Measurements from ENCODE around the gene PIP5KL1. TPM values are rescaled to one million over a fixed set of nuclear protein-coding genes. Genes with fewer than 3 reads are reported as not detected.

PIP5KL1 gene
- total RNA-seq, 1 experiment from 2014 or later, result 0.94 TPM

DNA sequence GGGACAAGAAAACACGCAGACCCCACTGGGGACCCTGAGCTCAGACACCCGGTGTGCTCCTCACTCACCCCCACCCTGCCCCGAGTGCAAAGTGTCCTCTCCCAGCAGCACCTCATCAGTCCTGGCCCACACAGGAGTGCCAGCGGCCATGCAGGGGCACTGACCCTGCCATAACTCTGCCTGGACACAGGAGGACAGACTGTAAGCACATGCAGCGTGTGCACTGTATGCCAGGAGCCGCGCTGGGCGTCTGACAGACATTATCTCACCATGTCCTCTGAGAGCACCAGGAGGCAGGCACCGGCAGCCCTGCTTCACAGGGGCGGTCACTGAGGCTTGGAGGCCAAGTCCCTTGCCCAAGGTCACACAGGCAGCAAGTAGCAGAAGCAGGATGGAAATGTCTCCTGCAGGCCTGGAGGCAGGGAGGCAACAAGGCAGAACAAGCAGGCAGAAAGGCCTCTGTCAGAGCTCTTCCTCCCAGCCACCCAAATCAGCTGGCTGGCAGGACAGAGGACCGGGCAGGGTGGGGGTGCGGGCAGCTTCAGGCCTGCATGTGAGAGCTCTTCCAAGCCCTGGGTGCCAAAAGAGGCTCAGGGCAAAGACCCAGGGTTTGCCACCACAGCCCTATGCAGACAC lies 41.8 kb upstream of the PIP5KL1 start:
- no peaks in the 10 kb centered on the region; the same call in 1 of the 2 replicates for H3K36me3 ChIP-seq (replicated peaks; ENCODE audit: control insufficient read depth, insufficient read depth, low read length)
- no peaks in the 10 kb centered on the region for H3K27me3 ChIP-seq (ENCODE audit: control insufficient read depth, insufficient read depth, low read length)
- DNase-seq, result peak; percentile 53
- no peak overlapping the region for H3K4me3 ChIP-seq (ENCODE audit: insufficient read depth, low read depth, low read length)

DNA sequence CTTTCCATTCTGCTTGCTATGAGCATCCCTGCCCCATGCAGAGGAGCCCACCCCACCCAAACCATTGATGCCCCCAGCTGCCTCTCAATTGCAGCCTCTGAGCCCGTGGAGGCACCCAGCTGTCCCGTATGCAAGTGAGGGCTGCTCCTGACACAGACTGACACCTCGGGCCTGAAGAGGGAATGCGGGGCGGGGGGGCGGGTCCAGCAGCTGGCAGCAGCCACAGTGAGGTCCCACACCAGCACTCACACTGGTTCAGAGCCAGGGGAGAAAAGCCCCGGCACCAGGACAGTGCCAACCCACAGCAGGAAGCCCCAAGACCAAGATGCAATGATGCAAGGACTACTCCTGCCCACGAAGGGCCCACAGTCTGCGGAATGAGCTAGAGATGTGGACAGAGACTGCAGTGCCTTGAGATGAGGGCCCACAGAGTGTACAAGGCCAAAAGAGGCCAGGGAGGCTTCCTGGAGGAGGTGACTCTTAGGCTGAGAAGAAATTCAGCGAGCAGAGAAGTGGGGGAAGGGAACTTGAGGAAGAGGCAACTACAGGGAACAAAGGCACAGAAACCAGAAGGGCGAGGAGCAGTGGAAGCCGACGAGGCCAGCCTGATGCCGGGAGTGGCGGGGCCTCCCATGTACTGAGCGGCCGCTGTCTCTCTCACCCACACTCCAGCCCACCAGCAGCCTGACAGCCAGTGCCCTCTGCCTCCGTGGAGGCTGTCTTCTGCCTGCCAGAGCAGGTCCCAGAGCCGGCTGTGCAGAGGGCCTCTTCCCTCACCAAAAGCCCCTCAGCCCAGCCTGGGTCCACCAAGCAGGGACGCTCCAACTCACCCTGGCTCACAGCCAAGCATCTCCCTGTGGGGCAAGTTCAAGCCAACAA lies 41.0 kb upstream of the PIP5KL1 start:
- Histone ChIP-seq H3K27me3 (ENCODE audit: control insufficient read depth, insufficient read depth, low read length) (no peaks in the 10 kb centered on the region), H3K36me3 (replicated peaks; ENCODE audit: control insufficient read depth, insufficient read depth, low read length) (no peaks in the 10 kb centered on the region; the same call in 1 of the 2 replicates), H3K4me3 (ENCODE audit: insufficient read depth, low read depth, low read length) (no peak overlapping the region)
- peak; percentile 85 for DNase-seq

DNA sequence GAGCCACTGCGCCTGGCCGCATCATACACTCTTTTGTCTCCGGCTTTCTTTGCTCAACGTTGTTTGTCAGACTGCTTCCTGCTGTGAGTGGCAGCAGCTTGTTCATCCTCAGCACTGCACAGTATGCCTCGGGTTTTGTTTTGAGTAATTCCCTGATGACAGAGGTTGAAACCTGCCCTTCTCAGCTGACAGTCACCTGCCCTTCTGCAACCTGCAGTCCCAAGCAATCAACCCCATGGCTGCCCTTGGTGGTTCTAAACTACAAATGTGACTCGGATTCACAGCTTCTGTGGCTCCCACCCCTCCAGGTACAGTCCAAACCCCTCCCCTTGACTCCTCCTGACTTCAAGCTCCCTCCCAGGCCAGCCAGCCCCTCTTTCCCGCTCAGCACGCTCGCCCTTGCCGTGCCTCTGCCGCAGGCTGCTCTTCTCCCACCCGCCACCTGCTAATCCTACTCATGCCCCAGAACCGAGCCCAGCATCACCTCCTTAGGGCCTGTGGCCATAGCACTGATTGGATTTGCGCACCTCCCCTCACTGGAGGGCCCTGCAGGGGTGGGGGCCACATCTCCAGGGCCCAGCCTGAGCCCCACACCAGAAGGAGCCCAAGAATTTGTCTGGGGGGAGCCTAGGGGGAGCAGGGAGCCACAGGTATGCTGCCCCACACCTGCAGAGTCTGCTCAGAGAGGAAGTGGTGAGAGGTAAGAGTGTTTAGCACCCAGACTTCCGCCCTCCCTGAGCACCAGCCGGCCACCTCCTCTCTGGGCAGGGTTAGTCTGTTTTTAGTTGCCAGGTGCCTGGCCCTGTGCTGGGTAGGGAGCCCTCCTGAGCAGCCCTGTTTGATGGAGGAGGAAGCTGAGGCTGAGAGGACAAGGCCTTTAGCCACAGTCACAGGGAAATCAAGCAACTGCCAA lies 40.1 kb upstream of the PIP5KL1 start:
- no peaks in the 10 kb centered on the region for H3K36me3 ChIP-seq (replicated peaks; ENCODE audit: control insufficient read depth, insufficient read depth, low read length)
- H3K4me3 ChIP-seq (ENCODE audit: insufficient read depth, low read depth, low read length), result no peak overlapping the region
- H3K27me3 ChIP-seq (ENCODE audit: control insufficient read depth, insufficient read depth, low read length), result no peaks in the 10 kb centered on the region
- DNase-seq, result peak; percentile 72

DNA sequence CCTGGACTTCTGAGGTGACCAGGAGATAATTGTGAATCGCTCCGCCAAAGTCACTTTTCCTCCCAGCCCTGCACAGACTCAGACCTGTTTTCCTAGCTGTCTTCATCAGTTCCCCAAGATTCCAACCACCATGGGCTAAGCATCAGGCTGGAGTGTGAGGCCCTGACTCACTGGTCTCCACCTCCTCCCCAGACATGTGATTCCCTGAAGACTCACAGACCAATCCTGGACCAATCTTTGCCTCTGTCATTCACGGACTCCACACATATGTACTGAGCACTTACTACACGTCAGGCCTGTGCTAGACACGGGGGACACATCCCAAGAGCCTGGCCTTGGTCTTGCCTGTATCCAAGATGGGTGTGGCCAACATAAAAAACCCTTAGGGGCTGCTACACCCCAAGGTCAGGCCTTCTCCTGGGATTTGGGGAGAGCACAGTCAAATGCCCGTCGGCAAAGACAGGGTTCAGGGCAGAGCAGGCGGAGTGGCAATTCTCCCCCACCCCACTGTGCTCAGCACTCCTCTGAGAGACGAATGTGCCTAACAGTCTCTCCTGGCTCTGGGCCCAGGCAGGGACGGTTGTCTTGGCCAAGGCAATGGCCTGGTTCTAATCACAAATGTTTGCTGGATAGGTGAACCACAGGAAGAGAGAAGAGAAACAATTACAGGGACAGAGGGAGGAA lies 38.3 kb upstream of the PIP5KL1 start:
- H3K27me3 ChIP-seq (ENCODE audit: control insufficient read depth, insufficient read depth, low read length), result no peaks in the 10 kb centered on the region
- DNase-seq, result no peak
- H3K4me3 ChIP-seq (ENCODE audit: insufficient read depth, low read depth, low read length), result no peak overlapping the region
- no peaks in the 10 kb centered on the region for H3K36me3 ChIP-seq (replicated peaks; ENCODE audit: control insufficient read depth, insufficient read depth, low read length)

DNA sequence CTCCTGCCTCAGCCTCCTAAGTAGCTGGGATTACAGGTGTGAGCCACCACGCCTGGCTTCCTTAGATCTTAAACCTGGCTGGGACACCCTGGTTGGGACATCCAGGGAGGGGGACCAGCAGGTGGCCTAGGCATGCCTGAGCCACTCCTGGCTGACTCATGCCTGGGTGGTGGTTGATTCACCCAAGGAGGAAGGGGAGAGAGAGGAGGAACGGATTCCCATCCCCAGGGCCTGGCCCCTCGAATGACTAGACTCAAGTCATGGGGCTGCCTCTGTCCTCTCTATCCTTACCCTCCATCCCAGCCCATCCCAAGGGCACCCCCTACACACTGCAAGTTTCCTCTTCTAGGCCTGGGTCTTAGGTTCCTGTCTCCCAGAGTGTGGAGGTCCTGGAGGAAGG lies 37.5 kb upstream of the PIP5KL1 start:
- H3K27me3 ChIP-seq (ENCODE audit: control insufficient read depth, insufficient read depth, low read length), result no peaks in the 10 kb centered on the region
- H3K4me3 ChIP-seq (ENCODE audit: insufficient read depth, low read depth, low read length), result no peak overlapping the region
- DNase-seq, result no peak
- no peaks in the 10 kb centered on the region for H3K36me3 ChIP-seq (replicated peaks; ENCODE audit: control insufficient read depth, insufficient read depth, low read length)

DNA sequence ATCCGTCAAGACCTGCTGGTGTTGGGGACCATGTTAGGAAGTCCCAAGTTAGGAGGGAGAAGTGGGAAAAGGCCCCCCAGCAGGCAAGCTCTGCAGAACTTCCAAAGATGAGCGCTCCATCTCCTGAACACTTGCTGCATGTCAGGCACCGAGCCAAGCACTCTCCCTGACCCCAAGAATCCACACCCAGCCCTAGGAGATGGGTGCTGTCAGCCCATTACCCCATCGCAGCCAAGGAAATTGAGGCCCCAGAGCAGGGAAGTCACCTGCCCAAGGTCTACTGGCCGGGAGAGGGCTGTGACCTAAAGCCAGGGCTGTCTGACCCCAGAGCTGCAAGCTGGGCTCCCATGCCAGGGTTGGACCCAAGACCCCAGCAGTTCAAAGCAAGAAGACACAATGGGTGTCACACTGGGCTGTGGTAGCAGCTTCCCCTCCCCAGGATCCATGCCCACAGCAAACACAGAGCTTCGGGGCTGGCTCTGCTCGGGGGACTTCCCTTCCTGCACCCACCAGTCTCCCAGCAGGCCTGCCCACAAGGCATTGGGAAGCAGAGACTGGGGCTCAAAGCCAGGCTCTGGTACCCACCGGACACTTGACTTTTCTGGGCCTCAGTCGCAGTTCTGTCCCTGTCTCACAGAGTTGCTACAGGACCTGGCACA lies 36.7 kb upstream of the PIP5KL1 start:
- H3K4me3 ChIP-seq (ENCODE audit: insufficient read depth, low read depth, low read length), result no peak overlapping the region
- DNase-seq, result no peak
- no peaks in the 10 kb centered on the region for H3K27me3 ChIP-seq (ENCODE audit: control insufficient read depth, insufficient read depth, low read length)
- H3K36me3 ChIP-seq (replicated peaks; ENCODE audit: control insufficient read depth, insufficient read depth, low read length), result no peaks in the 10 kb centered on the region

DNA sequence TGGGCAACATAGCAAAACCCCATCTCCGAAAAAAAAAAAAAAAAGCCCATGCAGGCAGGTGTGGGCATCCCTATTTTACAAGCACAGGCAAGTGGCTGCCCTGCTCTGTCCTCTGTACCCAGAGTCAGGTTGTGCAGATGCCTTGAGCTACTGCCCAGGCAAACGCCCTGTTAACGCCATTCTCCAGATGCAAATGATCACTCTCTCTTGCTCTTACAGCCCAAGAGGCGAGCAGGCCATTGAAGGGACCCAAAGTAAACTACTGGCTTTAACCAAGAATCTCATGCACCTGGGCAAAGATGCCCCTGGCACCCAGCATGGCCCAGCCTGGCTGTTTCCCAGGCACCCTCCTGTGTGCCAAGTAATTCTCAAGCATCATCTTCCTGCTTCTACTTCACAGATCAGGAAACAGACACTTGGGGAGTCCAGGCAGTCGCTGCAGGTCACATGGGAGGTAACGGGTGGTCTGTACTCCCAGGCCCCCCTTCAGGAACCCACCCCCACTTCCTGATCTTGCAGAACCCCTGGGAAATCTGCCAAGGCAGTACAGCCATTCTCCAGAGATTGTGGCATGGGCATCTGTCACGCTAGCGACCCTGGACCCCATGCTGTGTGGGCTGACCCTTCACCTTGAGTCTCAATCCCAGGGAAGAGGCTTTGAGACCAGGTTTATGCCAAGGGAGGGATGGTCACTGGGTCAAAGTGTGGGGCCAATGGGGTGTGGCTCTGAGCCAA lies 36.0 kb upstream of the PIP5KL1 start:
- Histone ChIP-seq H3K27me3 (ENCODE audit: control insufficient read depth, insufficient read depth, low read length) (no peaks in the 10 kb centered on the region), H3K36me3 (replicated peaks; ENCODE audit: control insufficient read depth, insufficient read depth, low read length) (no peaks in the 10 kb centered on the region), H3K4me3 (ENCODE audit: insufficient read depth, low read depth, low read length) (no peak overlapping the region)
- no peak for DNase-seq

DNA sequence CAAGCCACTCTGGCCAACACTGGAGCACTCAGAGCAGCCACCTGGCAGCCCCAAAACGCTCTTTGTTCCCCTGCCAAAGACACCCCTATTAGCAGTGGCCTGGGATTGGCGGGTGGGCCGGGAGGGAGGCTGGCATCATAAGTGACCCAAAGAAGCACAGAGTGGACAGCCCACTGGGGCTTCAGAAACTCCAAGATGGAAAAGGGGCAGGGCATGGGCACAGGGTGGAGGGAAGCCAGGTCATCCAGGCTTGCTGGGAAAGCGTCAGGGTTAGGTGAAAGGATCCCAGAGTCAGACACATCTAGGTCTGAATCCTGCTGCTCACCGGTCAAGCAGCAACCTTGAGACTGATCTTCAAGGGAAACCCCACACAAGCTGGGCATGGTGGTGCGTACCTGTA lies 35.4 kb upstream of the PIP5KL1 start:
- H3K36me3 ChIP-seq (replicated peaks; ENCODE audit: control insufficient read depth, insufficient read depth, low read length), result no peaks in the 10 kb centered on the region
- DNase-seq, result no peak

DNA sequence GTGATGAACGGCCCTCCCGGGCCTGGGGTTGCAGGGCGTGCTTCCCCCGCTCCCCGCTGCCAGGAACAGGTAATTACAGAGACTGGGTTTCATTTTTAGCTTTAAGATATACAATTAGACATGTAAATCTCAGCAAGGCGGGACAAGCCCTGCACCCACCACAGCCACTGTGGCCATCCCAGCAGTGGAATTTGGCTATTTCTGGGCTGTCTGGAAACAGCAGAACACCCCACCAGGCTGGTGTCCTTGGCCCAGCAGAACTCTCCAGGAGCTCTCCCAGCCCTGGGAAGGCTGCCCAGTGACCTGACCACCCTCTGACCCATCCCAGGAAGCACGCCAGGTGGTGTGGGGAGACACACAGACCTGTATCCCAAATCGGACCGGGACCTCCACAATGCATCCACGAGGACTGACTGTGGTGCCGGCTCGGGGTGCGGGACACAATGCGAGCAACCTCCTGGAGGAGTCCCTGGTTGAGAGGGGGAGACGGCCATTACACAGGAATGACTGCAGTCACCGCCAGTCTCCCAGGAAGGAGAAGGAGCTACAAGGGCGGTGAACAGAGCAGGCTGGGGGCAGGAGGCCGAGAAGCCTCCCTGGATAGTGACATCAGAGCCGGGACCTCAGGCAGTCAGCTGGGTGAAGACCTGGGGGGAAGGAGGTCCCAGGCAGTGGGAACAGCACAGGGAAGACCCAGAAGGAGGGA lies 32.9 kb upstream of the PIP5KL1 start:
- no peaks in the 10 kb centered on the region for H3K36me3 ChIP-seq (replicated peaks; ENCODE audit: control insufficient read depth, insufficient read depth, low read length)
- H3K4me3 ChIP-seq (ENCODE audit: insufficient read depth, low read depth, low read length), result no peak overlapping the region
- DNase-seq, result peak; percentile 76
- H3K27me3 ChIP-seq (ENCODE audit: control insufficient read depth, insufficient read depth, low read length), result no peaks in the 10 kb centered on the region

More for the DNA sequence above, 35.4 kb upstream of the PIP5KL1 start:
- no peak overlapping the region for H3K4me3 ChIP-seq (ENCODE audit: insufficient read depth, low read depth, low read length)
- no peaks in the 10 kb centered on the region for H3K27me3 ChIP-seq (ENCODE audit: control insufficient read depth, insufficient read depth, low read length)

DNA sequence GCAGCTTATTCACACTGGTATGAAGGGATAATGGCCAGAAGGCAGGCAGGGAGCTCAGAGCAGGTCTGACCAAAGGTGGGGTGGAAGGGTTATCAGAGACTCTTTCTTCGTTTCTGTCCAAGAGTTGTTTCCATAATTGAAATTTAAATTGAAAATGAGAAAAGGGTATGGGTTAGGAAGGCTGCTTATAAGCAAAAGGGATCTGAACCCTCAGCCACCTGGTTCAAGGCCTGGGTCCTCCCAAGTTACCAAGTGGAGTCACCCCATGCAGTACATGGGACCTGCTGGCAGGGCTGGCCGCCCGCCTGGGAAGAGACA lies 32.4 kb upstream of the PIP5KL1 start:
- no peaks in the 10 kb centered on the region for H3K27me3 ChIP-seq (ENCODE audit: control insufficient read depth, insufficient read depth, low read length)

DNA sequence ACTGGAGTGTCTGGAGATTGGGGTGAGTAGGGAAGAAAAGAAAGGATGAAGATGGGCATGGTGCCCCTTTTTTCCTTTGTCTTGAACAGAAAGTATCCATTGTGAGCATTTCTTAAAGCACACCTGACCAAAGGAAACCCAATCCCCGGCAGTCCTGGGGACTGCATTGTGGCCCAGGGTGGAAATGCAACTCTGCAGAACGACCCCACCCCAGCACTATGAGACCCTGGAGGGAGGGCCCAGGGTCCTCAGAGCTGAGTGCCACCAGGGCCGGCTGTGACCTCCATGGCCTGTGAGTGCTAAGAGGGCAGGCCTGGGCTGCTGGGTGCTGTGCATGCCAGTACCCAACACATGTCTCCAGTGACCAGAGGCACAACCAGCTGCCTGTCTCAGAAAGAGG lies 31.7 kb upstream of the PIP5KL1 start:
- peak; percentile 75 for DNase-seq
- H3K4me3 ChIP-seq (ENCODE audit: insufficient read depth, low read depth, low read length), result no peak overlapping the region
- H3K36me3 ChIP-seq (replicated peaks; ENCODE audit: control insufficient read depth, insufficient read depth, low read length), result no peaks in the 10 kb centered on the region
- no peaks in the 10 kb centered on the region for H3K27me3 ChIP-seq (ENCODE audit: control insufficient read depth, insufficient read depth, low read length)

More for the DNA sequence above, 32.4 kb upstream of the PIP5KL1 start:
- Histone ChIP-seq H3K4me3 (ENCODE audit: insufficient read depth, low read depth, low read length) (no peak overlapping the region), H3K36me3 (replicated peaks; ENCODE audit: control insufficient read depth, insufficient read depth, low read length) (no peaks in the 10 kb centered on the region)
- DNase-seq, result no peak

DNA sequence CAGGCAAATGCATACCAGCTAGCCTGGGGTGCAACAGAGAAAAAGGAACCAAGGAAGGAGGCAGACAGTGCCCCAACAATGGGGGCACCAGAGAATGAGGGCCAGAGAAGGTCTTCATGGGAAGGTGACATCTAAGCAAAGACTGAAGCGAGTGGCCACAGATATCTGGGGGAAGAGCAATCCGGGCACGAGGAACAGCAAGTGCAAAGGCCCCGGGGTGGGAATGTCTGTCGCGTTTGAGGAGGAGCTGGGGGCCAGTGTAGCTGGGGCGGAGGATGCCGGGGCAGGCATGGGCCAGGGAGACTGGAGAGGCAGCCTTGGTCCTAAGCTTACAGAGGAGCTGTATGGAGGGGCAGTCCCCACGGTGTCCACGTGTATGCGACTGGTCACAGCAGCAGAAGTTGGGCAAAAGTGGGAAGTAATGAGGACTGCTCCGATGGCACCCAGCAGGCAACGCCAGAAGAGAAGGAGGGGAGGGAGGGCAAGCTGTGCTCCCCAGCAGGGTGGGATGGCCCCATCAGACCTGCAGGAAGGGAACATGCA lies 31.1 kb upstream of the PIP5KL1 start:
- Histone ChIP-seq H3K36me3 (replicated peaks; ENCODE audit: control insufficient read depth, insufficient read depth, low read length) (no peaks in the 10 kb centered on the region), H3K4me3 (ENCODE audit: insufficient read depth, low read depth, low read length) (no peak overlapping the region), H3K27me3 (ENCODE audit: control insufficient read depth, insufficient read depth, low read length) (no peaks in the 10 kb centered on the region)
- DNase-seq, result no peak

DNA sequence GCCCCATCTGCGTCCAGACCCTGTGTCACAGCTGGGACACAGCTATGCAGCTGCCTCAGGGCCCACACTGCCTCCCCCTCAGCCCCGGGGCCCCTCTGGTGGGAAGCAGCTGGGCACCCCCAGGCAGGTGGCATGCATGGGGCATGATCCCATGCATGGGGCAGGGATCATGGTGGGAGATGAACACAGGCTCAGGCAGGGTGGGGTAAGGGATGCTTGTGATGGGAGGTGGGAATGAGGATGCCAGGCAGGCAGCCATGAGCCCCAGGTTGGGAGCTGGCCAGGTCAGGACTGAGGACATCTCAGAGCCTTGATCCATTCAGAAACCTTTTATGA lies 30.5 kb upstream of the PIP5KL1 start:
- no peak for DNase-seq

More for the DNA sequence above, 30.5 kb upstream of the PIP5KL1 start:
- Histone ChIP-seq H3K27me3 (ENCODE audit: control insufficient read depth, insufficient read depth, low read length) (no peaks in the 10 kb centered on the region), H3K4me3 (ENCODE audit: insufficient read depth, low read depth, low read length) (no peak overlapping the region), H3K36me3 (replicated peaks; ENCODE audit: control insufficient read depth, insufficient read depth, low read length) (no peaks in the 10 kb centered on the region)
